Endothelial cell of umbilical vein (primary cell): ENCODE results near the gene MPC1L. TPM values are rescaled to one million over a fixed set of nuclear protein-coding genes. Genes with fewer than 3 reads are reported as not detected.

ENCODE experiments used
- BruUV-seq: library from RNA; stranded (reverse); fragments of 400-500 nt; replicated peaks from 2 replicates; lab custom pipeline; 2021; lab: Mats Ljungman, UMichigan
- CTCF ChIA-PET: fragments of 300-600, 350-600 bp; sonication (Branson Sonifier 250); formaldehyde crosslinking; loops from one replicate; lab custom pipeline; 2021; ENCODE audit warnings: antibody characterized with exemption, inconsistent platforms; lab: Charles Lee
- POLR2A ChIA-PET: fragments of 300-600, 350-600 bp; sonication (Branson Sonifier 250); formaldehyde crosslinking; loops from one replicate; lab custom pipeline; 2021; ENCODE audit warnings: antibody characterized with exemption, inconsistent platforms; lab: Charles Lee
- DNase-seq: peaks from one replicate; pipeline ENCODE4 v3.0.0-alpha.2; 2011; ENCODE audit warnings: low read depth, low spot score
- FAIRE-seq: peaks from 2 replicates; lab custom pipeline; 2011; peaks lifted over from hg19 to GRCh38; lab: Jason Lieb, UNC
- H2AFZ ChIP-seq: 2 replicates; pipeline ENCODE4 v1.6.0; 2012; ENCODE audit warnings: low read depth, low read length, control low read depth, inconsistent platforms
- H3K27ac ChIP-seq: 2 replicates; pipeline ENCODE4 v1.5.1; 2011; ENCODE audit warnings: low read depth, mild to moderate bottlenecking, control low read depth, low read length, moderate library complexity; ENCODE audit not compliant: insufficient read depth
- H3K27me3 ChIP-seq, 2 experiments: 2 replicates each; pipeline versions ENCODE4 v1.6.0 to v1.6.1; 2011; ENCODE audit warnings: low read length in 2 of 2, mixed read lengths in 1 of 2; ENCODE audit not compliant: control insufficient read depth in 2 of 2, insufficient read depth in 2 of 2
- H3K36me3 ChIP-seq, 2 experiments: 2 replicates in 1 of 2; 3 replicates in 1 of 2; pipeline ENCODE4 v1.5.1; 2011; ENCODE audit warnings: low read length in 2 of 2, mild to moderate bottlenecking in 1 of 2, moderate library complexity in 1 of 2; ENCODE audit not compliant: control insufficient read depth in 2 of 2, insufficient read depth in 2 of 2; ENCODE audit errors: extremely low read depth in 1 of 2
- H3K4me1 ChIP-seq: 3 replicates; pipeline ENCODE4 v1.5.1; 2011; ENCODE audit warnings: mild to moderate bottlenecking, low read length; ENCODE audit not compliant: control insufficient read depth, insufficient read depth; ENCODE audit errors: extremely low read depth
- H3K4me2 ChIP-seq: 2 replicates; pipeline ENCODE4 v1.6.1; 2011; ENCODE audit warnings: low read length, control low read depth, mixed read lengths; ENCODE audit not compliant: insufficient read depth
- H3K4me3 ChIP-seq, 3 experiments: fragments of 200-600 bp in 1 of 3; sonication (generic), shearing (Covaris generic) in 1 of 3; replicated peaks in 1 of 3; 2 replicates each; pipeline ENCODE4 v1.5.1; 2011 to 2016; ENCODE audit warnings: control low read depth in 3 of 3, low read length in 3 of 3, mild to moderate bottlenecking in 2 of 3, inconsistent platforms in 1 of 3, low read depth in 1 of 3, moderate library complexity in 1 of 3; ENCODE audit not compliant: insufficient read depth in 1 of 3
- H3K79me2 ChIP-seq: 2 replicates; pipeline ENCODE4 v1.6.0; 2012; ENCODE audit warnings: low read length, inconsistent platforms; ENCODE audit not compliant: control insufficient read depth, insufficient read depth
- H3K9ac ChIP-seq: replicated peaks from 2 replicates; pipeline ENCODE3; 2011; ENCODE audit warnings: low read length, control low read depth; ENCODE audit not compliant: insufficient read depth; ENCODE audit errors: extremely low read depth
- H3K9me1 ChIP-seq: replicated peaks from 3 replicates; pipeline ENCODE4 v1.6.0; 2011; ENCODE audit warnings: mild to moderate bottlenecking, low read length; ENCODE audit not compliant: control insufficient read depth, insufficient read depth; ENCODE audit errors: extremely low read depth
- H3K9me3 ChIP-seq: replicated peaks from 2 replicates; pipeline ENCODE4 v1.5.1; 2012; ENCODE audit warnings: low read length, inconsistent platforms; ENCODE audit not compliant: control insufficient read depth, insufficient read depth
- H4K20me1 ChIP-seq: replicated peaks from 2 replicates; pipeline ENCODE3; 2011; ENCODE audit warnings: mild to moderate bottlenecking, low read length; ENCODE audit not compliant: control insufficient read depth, insufficient read depth; ENCODE audit errors: extremely low read depth
- CTCF ChIP-seq, 2 donors: IDR thresholded peaks; 1 replicate in 1 of 2; 2 replicates in 1 of 2; pipeline ENCODE4 v1.5.1; 2011; ENCODE audit warnings: low read length in 2 of 2, mild to moderate bottlenecking in 2 of 2, moderate library complexity in 2 of 2, control low read depth in 1 of 2, inconsistent platforms in 1 of 2, low read depth in 1 of 2; ENCODE audit not compliant: insufficient read depth in 1 of 2; ENCODE audit errors: extremely low read depth in 1 of 2
- EZH2 ChIP-seq: IDR thresholded peaks from 2 replicates; pipeline ENCODE4 v1.6.1; 2012; ENCODE audit warnings: borderline replicate concordance, low read depth, mild to moderate bottlenecking, moderate library complexity, low read length, inconsistent platforms; ENCODE audit not compliant: severe bottlenecking
- FOS ChIP-seq: IDR thresholded peaks from 2 replicates; pipeline ENCODE4 v1.6.1; 2011; ENCODE audit warnings: mild to moderate bottlenecking, low read length, moderate library complexity, borderline replicate concordance; ENCODE audit not compliant: insufficient read depth
- JUN ChIP-seq: IDR thresholded peaks from 2 replicates; pipeline ENCODE4 v1.6.1; 2011; ENCODE audit warnings: borderline replicate concordance, low read depth; ENCODE audit not compliant: insufficient read length, insufficient read depth
- MAX ChIP-seq: IDR thresholded peaks from 2 replicates; pipeline ENCODE4 v1.6.1; 2011; ENCODE audit not compliant: insufficient read depth, insufficient read length
- POLR2A ChIP-seq: IDR thresholded peaks from 2 replicates; pipeline ENCODE4 v1.6.1; 2012; ENCODE audit warnings: low read depth, mild to moderate bottlenecking, control low read depth, low read length
- dilution Hi-C: fragments of 300-500 bp; cut with MboI; formaldehyde crosslinking; loops from one replicate; pipeline ENCODE4 v1.15.0; 2019; ENCODE audit warnings: low sequenced_read_pairs; ENCODE audit not compliant: extremely low pct_ligation_motif_present
- intact Hi-C: fragments of 100-400 bp; cut with micrococcal nuclease; formaldehyde crosslinking; loops from one replicate; pipeline ENCODE4 v1.10.0; 2022
- polyA plus RNA-seq, 4 experiments: library from polyadenylated mRNA; depleted of rRNA in 3 of 4; stranded (reverse) in 3 of 4; unstranded in 1 of 4; fragments of >200 nt; gene quantifications; 2 replicates each; pipeline versions ENCODE4 v1.2.1 to v1.2.3, GENCODE V29; 2011 to 2012; ENCODE audit warnings: missing spikeins in 1 of 4
- total RNA-seq: library from RNA; stranded (reverse); gene quantifications from 2 replicates; pipeline ENCODE4 v1.2.3, GENCODE V29; 2021

The MPC1L gene
- total and polyA plus RNA-seq, 2 donors (not counting 3 experiments of a cell fraction or from before 2014, with no cell fraction given) = 0.19 TPM; not detected in 1

GRCh38 chrX:40652664-40653063 is 29.4 kb downstream of the MPC1L start:
- no TSS peak for BruUV-seq
- dilution Hi-C loops = no loop called here

More at GRCh38 chrX:40652664-40653063, 29.4 kb downstream of the MPC1L start:
- H3K4me2 ChIP-seq = no peak overlapping the region
- H3K79me2 ChIP-seq = no peaks in the 10 kb centered on the region
- DNase-seq = no peak
- no peaks in the 10 kb centered on the region for H3K27me3 ChIP-seq
- intact Hi-C loops = loop anchor here (5.0 kb wide), 1 partner anchor 465 kb away; no protein-coding TSS in a partner anchor
- H3K27ac ChIP-seq = no peak overlapping the region
- no peaks in the 10 kb centered on the region for H3K9me1 ChIP-seq
- no peak overlapping the region for H2AFZ ChIP-seq
- H3K36me3 ChIP-seq = peaks cover 2 to 6% of the 10 kb centered on the region in 2 experiments
- ChIA-PET CTCF (interaction anchor here (1.2 to 3.9 kb wide), 7 partner anchors 109 to 600 kb away, joined by 5 to 68 read pairs (median 14); no protein-coding TSS in a partner anchor), POLR2A (no interaction called here)
- no peaks in the 10 kb centered on the region for H3K9me3 ChIP-seq
- no peak for TF ChIP-seq JUN
- no peak for TF ChIP-seq MAX
- no peak for TF ChIP-seq CTCF (IDR thresholded peaks at IDR 0.05; ENCODE audit: extremely low read depth in 1 of 2, insufficient read depth in 1 of 2, low read depth in 1 of 2, low read length in 2 of 2)
- no peak for TF ChIP-seq POLR2A
- no peak for TF ChIP-seq FOS
- TF ChIP-seq EZH2 = no peak
- no peaks in the 10 kb centered on the region for H4K20me1 ChIP-seq
- H3K9ac ChIP-seq = no peak overlapping the region
- H3K4me1 ChIP-seq = no peaks in the 10 kb centered on the region
- no peak overlapping the region for H3K4me3 ChIP-seq
- no peak for FAIRE-seq
